Occipital lobe (tissue), 2 donors: ENCODE results near the gene SLC24A1. TPM values are rescaled to one million over a fixed set of nuclear protein-coding genes. Genes with fewer than 3 reads are reported as not detected.
A peak's percentile ranks its signal among the peaks of the same experiment; 100 is the strongest.
"Not testable (repeated sequence)": the region's sequence is repeated elsewhere in the genome, so short reads cannot be mapped to it uniquely, and the experiment has no call there.

ENCODE experiments used
- DNase-seq: peaks from one replicate; lab custom pipeline; 2025; lab: John Stamatoyannopoulos, UW
- total RNA-seq: library from RNA; depleted of rRNA; stranded (reverse); fragments of >200 nt; gene quantifications from one replicate; pipeline ENCODE4 v1.2.3, GENCODE V29; 2014

SLC24A1 gene
- total RNA-seq, result 1.4 TPM

DNA sequence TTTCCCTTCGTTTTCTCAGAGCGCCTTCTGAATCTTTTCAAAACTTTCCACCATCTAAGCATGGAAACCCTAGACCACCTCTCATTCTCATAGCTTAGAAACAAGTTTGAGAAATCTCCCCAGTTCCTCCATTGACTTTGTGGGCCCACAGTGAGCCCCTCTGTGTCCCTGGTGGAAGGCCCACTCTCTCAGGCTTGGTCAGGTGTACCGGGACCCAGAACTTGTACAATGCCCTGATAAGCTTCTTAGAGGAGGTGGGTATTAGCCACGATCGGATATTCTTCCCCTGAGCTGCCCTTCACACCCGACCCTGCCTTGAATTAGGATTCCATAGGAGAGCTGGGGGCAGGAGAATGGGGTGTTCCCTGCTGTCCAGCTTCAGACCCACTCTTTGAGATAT lies at the start of gene SLC24A1:
SLC24A1 (plus strand) TSS at position 301 of the 400 bp plus-strand sequence. CDS start 2,143 bp downstream, outside the sequence.
- no peak for DNase-seq

DNA sequence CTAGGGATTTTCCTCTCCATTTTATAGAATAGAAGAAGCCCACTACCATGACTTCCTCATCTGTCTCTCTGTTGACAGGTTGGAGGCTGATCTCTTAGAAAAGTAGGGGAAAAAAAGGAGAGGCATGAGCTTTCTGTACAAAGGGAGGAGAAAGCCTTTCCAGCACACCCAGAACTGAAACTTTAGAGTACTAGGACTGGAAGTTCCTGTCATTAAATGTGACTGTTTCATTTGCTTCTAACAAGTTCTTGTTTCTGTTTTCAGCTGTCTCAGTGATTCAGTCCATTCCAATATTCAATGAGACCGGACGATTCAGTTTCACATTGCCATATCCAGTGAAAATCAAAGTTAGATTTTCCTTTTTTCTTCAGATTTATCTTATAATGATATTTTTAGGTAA lies 49.8 kb upstream of the SLC24A1 start:
- DNase-seq, result no peak

- DNase-seq, result no peak
Observed at GRCh38 chr15:65576664-65577063, 45.1 kb upstream of the SLC24A1 start.

- no peak for DNase-seq
Observed at GRCh38 chr15:65577129-65577996, 44.4 kb upstream of the SLC24A1 start.

GRCh38 chr15:65578904-65579728 lies 42.6 kb upstream of the SLC24A1 start:
- DNase-seq, result no peak

- DNase-seq, result no peak
Observed at GRCh38 chr15:65579762-65580161, 42.0 kb upstream of the SLC24A1 start.

DNA sequence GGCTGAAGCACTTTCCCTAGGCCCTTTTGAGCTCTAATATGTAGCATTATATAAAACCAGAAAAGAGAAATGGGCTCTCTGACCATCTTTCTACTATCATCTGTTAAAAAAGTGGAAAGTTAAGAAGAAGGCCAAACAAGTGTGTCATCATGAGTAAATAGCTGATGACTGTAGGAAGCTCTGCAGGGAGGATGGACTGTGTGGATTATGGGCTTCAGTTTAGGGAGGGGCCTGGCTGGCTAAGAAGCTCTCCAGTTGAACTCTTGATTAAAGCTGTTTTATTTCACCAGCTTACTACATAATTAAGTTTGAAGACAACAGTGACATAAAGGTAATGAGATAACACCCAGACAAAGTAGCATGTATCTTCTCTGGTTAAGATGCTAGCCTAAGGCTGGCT lies 41.5 kb upstream of the SLC24A1 start:
- DNase-seq, result no peak

DNA sequence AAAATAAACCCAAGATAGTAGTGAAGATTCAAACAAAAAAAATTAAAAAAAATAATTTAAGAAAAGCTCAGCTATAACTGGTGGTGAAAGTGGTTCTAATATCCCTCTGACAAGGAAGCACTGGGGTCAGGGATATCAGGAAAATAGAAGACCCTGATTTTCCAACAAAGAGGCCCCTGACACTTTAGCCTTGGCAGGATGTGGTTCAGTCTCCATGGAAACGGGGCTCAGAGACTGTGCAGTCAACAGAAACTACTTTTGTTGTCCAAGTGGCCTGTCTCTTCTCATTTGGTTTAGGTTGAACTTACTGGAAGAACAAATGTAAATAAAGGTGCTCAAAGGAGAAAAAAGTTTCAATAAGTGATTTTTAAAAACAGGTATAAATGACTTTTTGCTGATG lies 38.0 kb upstream of the SLC24A1 start:
- DNase-seq, result no peak

DNA sequence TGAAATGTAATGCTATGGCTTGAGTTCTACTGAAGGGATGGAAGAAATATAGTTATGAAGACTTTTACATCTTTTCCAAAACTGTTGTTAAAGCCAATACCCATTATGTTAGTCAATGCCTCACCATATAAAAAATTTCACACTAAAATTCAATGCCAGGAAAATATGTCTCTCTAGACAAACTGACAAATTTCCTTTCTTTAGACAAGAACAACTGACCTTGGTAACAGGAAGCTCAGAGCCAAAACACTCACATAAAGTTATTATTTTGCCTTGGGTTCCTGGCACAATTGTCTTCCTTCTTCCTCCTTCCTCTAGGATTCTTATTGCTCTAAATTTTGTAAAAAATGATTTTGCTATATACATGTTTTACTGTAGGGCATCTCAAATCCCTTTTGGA lies 37.5 kb upstream of the SLC24A1 start:
- no peak for DNase-seq

GRCh38 chr15:65587094-65587493 lies 34.6 kb upstream of the SLC24A1 start:
- DNase-seq, result no peak

GRCh38 chr15:65595960-65596359 lies 25.8 kb upstream of the SLC24A1 start:
- DNase-seq, result no peak

GRCh38 chr15:65598468-65598867 lies 23.3 kb upstream of the SLC24A1 start:
- DNase-seq, result no peak

- no peak for DNase-seq
Observed at GRCh38 chr15:65599677-65600076, 22.1 kb upstream of the SLC24A1 start.

- DNase-seq, result no peak
Observed at GRCh38 chr15:65603134-65603533, 18.6 kb upstream of the SLC24A1 start.

GRCh38 chr15:65603559-65603958 lies 18.2 kb upstream of the SLC24A1 start:
- no peak for DNase-seq

- peak; percentile 96 for DNase-seq
Observed at GRCh38 chr15:65610871-65611718, 10.6 kb upstream of the SLC24A1 start, which contains the start of gene INTS14. Gene INTS14 (minus strand): TSS chr15:65611131. CDS start chr15:65607380, 3,751 bp downstream.

DNA sequence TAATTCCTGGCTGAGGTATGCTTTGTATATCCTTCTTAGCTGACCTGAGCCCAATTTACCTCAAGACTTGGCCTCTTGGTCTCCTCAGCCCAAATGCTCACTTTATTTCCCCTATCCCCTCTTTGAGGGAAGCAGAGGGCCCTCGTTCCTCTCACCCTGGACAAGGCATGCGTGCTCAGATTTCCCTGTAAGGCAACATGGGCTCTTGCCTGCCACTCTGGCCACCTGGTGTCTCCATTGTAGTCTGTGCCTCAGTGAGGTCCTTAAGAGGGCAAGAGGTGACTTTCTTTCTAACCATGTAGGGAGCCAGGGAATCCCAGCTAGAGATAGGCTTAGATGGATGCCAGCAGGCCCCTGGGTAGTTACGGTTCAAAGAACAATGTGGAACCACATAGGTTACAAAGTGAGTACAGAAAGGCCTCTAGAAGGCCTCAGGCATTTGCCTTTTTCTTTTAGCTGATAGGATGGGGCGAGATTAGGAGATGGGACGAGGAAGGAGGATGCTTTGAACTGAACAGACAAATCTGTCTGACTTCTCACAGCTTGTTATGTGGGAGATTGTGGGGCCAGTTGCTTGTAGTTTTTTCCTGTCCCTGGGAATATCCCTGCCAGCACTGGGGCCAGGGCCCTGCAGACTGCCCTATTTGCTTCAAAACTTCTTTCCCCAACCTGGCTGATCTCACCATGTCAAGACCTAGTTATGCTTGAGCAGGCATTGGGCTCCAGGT lies 9.7 kb upstream of the SLC24A1 start:
- DNase-seq, result no peak

- DNase-seq, result no peak
Observed at GRCh38 chr15:65612616-65612946, 9.2 kb upstream of the SLC24A1 start.

- no peak for DNase-seq
Observed at GRCh38 chr15:65612949-65613744, 8.6 kb upstream of the SLC24A1 start.

DNA sequence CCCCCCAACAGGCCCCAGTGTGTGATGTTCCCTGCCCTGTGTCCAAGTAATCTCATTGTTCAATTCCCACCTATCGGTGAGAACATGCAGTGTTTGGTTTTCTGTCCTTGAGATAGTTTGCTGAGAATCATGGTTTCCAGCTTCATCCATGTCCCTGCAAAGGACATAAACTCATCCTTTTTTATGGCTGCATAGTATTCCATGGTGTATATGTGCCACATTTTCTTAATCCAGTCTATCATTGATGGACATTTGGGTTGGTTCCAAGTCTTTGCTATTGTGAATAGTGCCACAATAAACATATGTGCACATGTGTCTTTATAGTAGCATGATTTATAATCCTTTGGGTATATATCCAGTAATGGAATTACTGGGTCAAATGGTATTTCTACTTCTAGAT lies 5.9 kb upstream of the SLC24A1 start:
- DNase-seq, result not testable (repeated sequence)
